ENCODE results near the gene LRRC3.
"Not testable (repeated sequence)": the region's sequence is repeated elsewhere in the genome, so short reads cannot be mapped to it uniquely, and the experiment has no call there.

LRRC3 gene

GRCh38 chr21:44477712-44478111, 22.4 kb downstream of the LRRC3 start:
- no peak overlapping the region for H3K4me3 ChIP-seq (ENCODE audit: low read depth, low read length)
- TF ChIP-seq CTCF (IDR thresholded peaks at IDR 0.05; ENCODE audit: low read depth, low read length), result no peak

- no peak for TF ChIP-seq CTCF (IDR thresholded peaks at IDR 0.05; ENCODE audit: low read depth, low read length)
- H3K4me3 ChIP-seq (ENCODE audit: low read depth, low read length), result no peak overlapping the region
Measured at GRCh38 chr21:44478124-44478800, 23.0 kb downstream of the LRRC3 start.

GRCh38 chr21:44478801-44479167, 23.5 kb downstream of the LRRC3 start:
- H3K4me3 ChIP-seq (ENCODE audit: low read depth, low read length), result no peak overlapping the region
- TF ChIP-seq CTCF (IDR thresholded peaks at IDR 0.05; ENCODE audit: low read depth, low read length), result no peak

- peak; percentile 62 for TF ChIP-seq CTCF (IDR thresholded peaks at IDR 0.05; ENCODE audit: low read depth, low read length)
Measured at GRCh38 chr21:44479556-44480199, 24.4 kb downstream of the LRRC3 start.

GRCh38 chr21:44480200-44481053, 25.1 kb downstream of the LRRC3 start:
- no peak for TF ChIP-seq CTCF (IDR thresholded peaks at IDR 0.05; ENCODE audit: low read depth, low read length)
- H3K4me3 ChIP-seq (ENCODE audit: low read depth, low read length), result no peak overlapping the region

More at GRCh38 chr21:44479556-44480199, 24.4 kb downstream of the LRRC3 start:
- not testable (repeated sequence) for H3K4me3 ChIP-seq (ENCODE audit: low read depth, low read length)

- H3K4me3 ChIP-seq (ENCODE audit: low read depth, low read length), result no peak overlapping the region
- TF ChIP-seq CTCF (IDR thresholded peaks at IDR 0.05; ENCODE audit: low read depth, low read length), result no peak
Measured at GRCh38 chr21:44482581-44483287, 27.4 kb downstream of the LRRC3 start.

Measured in WI38 (cell line).